HG02885 (cell line): ENCODE measurements around the gene ZNF532.
"Not testable (repeated sequence)": the region's sequence is repeated elsewhere in the genome, so short reads cannot be mapped to it uniquely, and the experiment has no call there.

ENCODE experiments used
- ATAC-seq: cut with Tn5 transposase; IDR thresholded peaks from one replicate; pipeline ENCODE4 v1.9.1; 2021; ENCODE audit warnings: mild to moderate bottlenecking; ENCODE audit not compliant: unreplicated experiment, poor library complexity

Gene ZNF532

GRCh38 chr18:59024829-59025228 is 160.2 kb downstream of the ZNF532 start:
- ATAC-seq: no peak

- not testable (repeated sequence) for ATAC-seq
Measured at GRCh38 chr18:59025532-59025931, 160.9 kb downstream of the ZNF532 start.

GRCh38 chr18:59026364-59026763 is 161.7 kb downstream of the ZNF532 start:
- no peak for ATAC-seq

- ATAC-seq: no peak
Measured at GRCh38 chr18:59026831-59027410, 162.2 kb downstream of the ZNF532 start.

GRCh38 chr18:59029663-59030429 is 165.2 kb downstream of the ZNF532 start:
- no peak for ATAC-seq

GRCh38 chr18:59032308-59032707 is 167.6 kb downstream of the ZNF532 start:
- ATAC-seq: no peak

- ATAC-seq: no peak
Measured at GRCh38 chr18:59033359-59033758, 168.7 kb downstream of the ZNF532 start.

GRCh38 chr18:59033974-59034373 is 169.3 kb downstream of the ZNF532 start:
- no peak for ATAC-seq

GRCh38 chr18:59035591-59035990 is 170.9 kb downstream of the ZNF532 start:
- no peak for ATAC-seq
